Suppressor macrophage treated with lipopolysaccharide for 1 hour (primary cell): Measurements from ENCODE around the gene IDUA.
A peak's percentile ranks its signal among the peaks of the same experiment; 100 is the strongest.

ENCODE experiments used
- DNase-seq, 3 donors: peaks; one replicate each; pipeline ENCODE4 v3.0.0-alpha.2; 2020 to 2022

The IDUA gene

GRCh38 chr4:1017211-1017610, 30.4 kb downstream of the IDUA start:
- no peak for DNase-seq

GRCh38 chr4:1017706-1018105, 30.9 kb downstream of the IDUA start:
- DNase-seq: no peak

GRCh38 chr4:1018147-1019020, 31.5 kb downstream of the IDUA start:
- peak; percentile 29 to 60 (median 32) for DNase-seq

GRCh38 chr4:1019320-1019719, 32.5 kb downstream of the IDUA start:
- DNase-seq: no peak

- DNase-seq: no peak
Observed at GRCh38 chr4:1019729-1020470, 33.1 kb downstream of the IDUA start.

- DNase-seq: no peak
Observed at GRCh38 chr4:1021386-1022050, 34.7 kb downstream of the IDUA start.

- DNase-seq: no peak
Observed at GRCh38 chr4:1022051-1022738, 35.4 kb downstream of the IDUA start.

GRCh38 chr4:1022739-1023066, 35.9 kb downstream of the IDUA start:
- no peak for DNase-seq

GRCh38 chr4:1023075-1023640, 36.3 kb downstream of the IDUA start:
- DNase-seq: no peak

- no peak for DNase-seq
Observed at GRCh38 chr4:1023895-1024740, 37.3 kb downstream of the IDUA start.

- DNase-seq: no peak
Observed at GRCh38 chr4:1024882-1025545, 38.2 kb downstream of the IDUA start.

- peak; percentile 43 to 67 (median 54) for DNase-seq
Observed at GRCh38 chr4:1026115-1026514, 39.3 kb downstream of the IDUA start.

- DNase-seq: no peak
Observed at GRCh38 chr4:1027219-1027914, 40.5 kb downstream of the IDUA start.

GRCh38 chr4:1027915-1028238, 41.0 kb downstream of the IDUA start:
- DNase-seq: no peak

GRCh38 chr4:1028574-1029220, 41.9 kb downstream of the IDUA start:
- no peak for DNase-seq

GRCh38 chr4:1029529-1029928, 42.7 kb downstream of the IDUA start:
- no peak for DNase-seq

- no peak for DNase-seq
Observed at GRCh38 chr4:1030031-1030430, 43.2 kb downstream of the IDUA start.

- no peak for DNase-seq
Observed at GRCh38 chr4:1030559-1030958, 43.7 kb downstream of the IDUA start.

GRCh38 chr4:1031346-1031745, 44.5 kb downstream of the IDUA start:
- DNase-seq: no peak
